GM13977 (cell line): ENCODE data around the gene REV3L.

Experiments used
- DNase-seq: peaks from one replicate; pipeline ENCODE4 v3.0.0; 2012; ENCODE audit warnings: low spot score
- CTCF ChIP-seq: IDR thresholded peaks from 2 replicates; pipeline ENCODE4 v1.5.1; 2012; ENCODE audit warnings: mild to moderate bottlenecking, control low read depth; ENCODE audit not compliant: insufficient read depth; ENCODE audit errors: extremely low read depth, missing control alignments
- in situ Hi-C: fragments of 300-500 bp; cut with MboI; formaldehyde crosslinking; loops from one replicate; pipeline ENCODE4 v1.12.0; 2022; ENCODE audit warnings: low sequenced_read_pairs, low pct_unique_long_range_greater_than_20kb, mixed read lengths, inconsistent platforms; ENCODE audit not compliant: unreplicated experiment

The REV3L gene

GRCh38 chr6:111449129-111449528 lies 33.9 kb downstream of the REV3L start:
- no peak for DNase-seq
- TF ChIP-seq CTCF = no peak
- in situ Hi-C loops = no loop called here

- in situ Hi-C loops = no loop called here
- DNase-seq = no peak
- TF ChIP-seq CTCF = no peak
These were observed 36.0 kb downstream of the REV3L start for GRCh38 chr6:111447051-111447450.

GRCh38 chr6:111445861-111446267 lies 37.2 kb downstream of the REV3L start:
- in situ Hi-C loops = no loop called here
- DNase-seq = no peak
- no peak for TF ChIP-seq CTCF

- DNase-seq = no peak
- in situ Hi-C loops = no loop called here
- no peak for TF ChIP-seq CTCF
These were observed 38.2 kb downstream of the REV3L start for GRCh38 chr6:111444794-111445193.

GRCh38 chr6:111441678-111442243 lies 41.3 kb downstream of the REV3L start:
- TF ChIP-seq CTCF = no peak
- in situ Hi-C loops = no loop called here
- no peak for DNase-seq

- TF ChIP-seq CTCF = no peak
These were observed 43.8 kb downstream of the REV3L start for GRCh38 chr6:111439171-111439570.

GRCh38 chr6:111437573-111437972 lies 45.4 kb downstream of the REV3L start:
- TF ChIP-seq CTCF = no peak
- in situ Hi-C loops = no loop called here
- no peak for DNase-seq

More at GRCh38 chr6:111439171-111439570, 43.8 kb downstream of the REV3L start:
- no peak for DNase-seq
- in situ Hi-C loops = no loop called here
